NCI-H2196 (cell line): ENCODE results near the gene ZNF230.

Experiments used
- DNase-seq: peaks from one replicate; lab custom pipeline; 2025; ENCODE audit not compliant: unreplicated experiment; lab: John Stamatoyannopoulos, UW

ZNF230 gene

DNA sequence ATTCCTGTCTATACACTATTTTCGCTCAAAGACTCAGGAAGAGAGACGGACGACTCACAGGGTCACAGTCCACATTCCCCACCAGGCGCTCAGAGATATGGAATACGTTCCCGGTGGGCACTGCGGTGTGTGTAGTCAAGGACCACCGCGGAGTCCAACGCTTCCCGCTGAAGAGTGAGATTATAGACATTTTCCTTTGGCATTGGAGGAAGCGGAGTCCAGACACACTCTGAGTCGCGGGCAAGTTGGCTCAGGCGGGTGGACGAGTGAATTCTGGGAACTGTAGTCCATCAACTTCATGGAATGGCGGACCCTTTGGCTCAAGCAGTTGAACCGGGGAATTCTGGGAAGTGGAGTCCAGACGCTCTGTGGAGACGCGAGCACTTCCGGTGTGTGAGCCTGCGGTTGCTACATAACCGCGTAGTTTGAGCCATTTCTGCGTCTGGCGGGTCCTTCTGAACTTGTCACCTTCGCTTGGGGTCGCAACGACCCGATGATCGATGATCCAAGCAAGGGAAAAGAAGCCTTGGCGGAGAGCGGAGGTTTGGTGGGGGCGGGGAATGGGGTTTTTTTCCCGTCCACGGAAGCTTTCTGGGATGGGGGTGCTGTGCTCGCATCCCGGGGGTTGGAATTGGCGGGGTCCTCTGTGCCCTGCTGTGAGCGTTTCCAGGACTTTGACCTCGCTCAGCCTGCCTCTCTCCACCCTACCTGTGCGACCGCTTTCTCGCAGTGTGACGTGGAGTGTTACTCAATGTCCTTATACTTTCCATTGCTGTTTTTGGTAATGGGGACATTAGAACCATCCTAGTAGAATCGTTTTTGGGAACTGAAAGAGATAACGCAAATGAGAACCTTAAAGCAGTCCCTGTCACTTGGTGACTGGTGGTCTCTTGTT is at the start of gene ZNF230:
TSS of gene ZNF230 (plus strand) at position 392 of the 895 bp plus-strand sequence. CDS start 4,122 bp downstream, outside the sequence.
- peak; percentile 94 for DNase-seq

- DNase-seq, result no peak
These were observed 45.9 kb upstream of the ZNF230 start for GRCh38 chr19:43956827-43957226.

- DNase-seq, result no peak
These were observed 44.9 kb upstream of the ZNF230 start for GRCh38 chr19:43957891-43958290.

GRCh38 chr19:43960411-43960810 is 42.3 kb upstream of the ZNF230 start:
- DNase-seq, result no peak

- DNase-seq, result no peak
These were observed 36.6 kb upstream of the ZNF230 start for GRCh38 chr19:43966079-43966694.

- no peak for DNase-seq
These were observed 26.0 kb upstream of the ZNF230 start for GRCh38 chr19:43976732-43977131.

- DNase-seq, result no peak
These were observed 19.2 kb upstream of the ZNF230 start for GRCh38 chr19:43983544-43983911.

GRCh38 chr19:43983912-43984686 is 18.7 kb upstream of the ZNF230 start, which contains the start of gene ZNF155:
Gene ZNF155, plus strand, starts transcription at chr19:43984188. Its CDS starts 4,356 bp downstream, at chr19:43988544.
- DNase-seq, result peak; percentile 96

DNA sequence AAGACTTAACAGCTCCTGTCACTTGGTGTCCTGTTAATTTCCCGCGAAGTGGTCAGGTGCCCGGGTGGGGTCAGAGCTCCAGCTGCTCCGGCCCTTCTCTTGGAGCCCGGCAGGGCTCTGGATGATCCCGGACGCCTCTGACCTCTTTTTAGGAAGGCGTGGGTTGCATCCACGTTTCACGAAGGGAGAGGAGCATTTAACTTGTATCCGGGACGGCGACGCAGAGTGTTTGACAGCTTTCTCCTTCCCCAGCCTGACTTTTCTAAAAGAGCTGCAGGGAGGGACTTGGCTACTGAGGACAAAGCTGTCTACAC is 18.1 kb upstream of the ZNF230 start:
- DNase-seq, result no peak

- DNase-seq, result no peak
These were observed 5.0 kb upstream of the ZNF230 start for GRCh38 chr19:43997631-43998290.

DNA sequence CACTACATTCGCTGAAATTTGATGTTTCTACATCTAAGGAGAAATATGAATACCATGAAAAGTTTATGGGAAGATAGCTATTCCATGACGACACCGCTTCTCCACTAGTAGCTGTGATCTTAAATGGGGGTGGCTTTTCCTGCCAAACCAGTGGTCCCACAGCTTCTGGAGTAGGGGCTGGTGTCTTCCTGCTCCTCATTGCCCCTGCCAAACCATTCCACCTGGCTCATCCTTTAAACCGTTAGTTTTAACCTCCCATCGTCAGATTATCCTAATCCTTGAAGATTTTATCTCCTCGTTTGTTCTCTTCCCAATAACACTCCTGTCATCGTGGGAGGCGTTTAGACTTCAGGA is 568 bp upstream of the ZNF230 start:
- no peak for DNase-seq

GRCh38 chr19:44003461-44004009 is 778 bp downstream of the ZNF230 start:
- no peak for DNase-seq

DNA sequence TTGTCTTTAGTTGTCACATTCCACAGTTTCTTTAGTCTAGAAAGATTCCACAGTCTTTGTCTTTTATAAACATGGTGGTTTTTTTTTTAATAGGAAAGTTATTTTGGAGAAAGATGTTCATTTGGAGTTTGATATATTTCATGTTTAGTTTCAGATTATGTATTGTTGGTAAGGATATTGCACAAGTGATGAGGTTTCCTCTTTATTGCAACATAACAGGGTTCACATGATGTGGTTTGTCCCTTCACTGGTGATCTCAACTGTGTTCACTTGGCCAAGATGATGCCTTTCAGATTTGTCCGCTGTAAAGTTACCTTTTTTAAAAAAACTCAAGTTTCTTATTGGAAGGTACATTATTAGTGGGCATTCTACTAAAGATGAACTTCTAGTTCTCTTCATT is 3.2 kb downstream of the ZNF230 start:
- DNase-seq, result no peak

- no peak for DNase-seq
These were observed 4.7 kb downstream of the ZNF230 start for GRCh38 chr19:44007473-44007872.

- no peak for DNase-seq
These were observed 7.7 kb downstream of the ZNF230 start for GRCh38 chr19:44010468-44010867.

DNA sequence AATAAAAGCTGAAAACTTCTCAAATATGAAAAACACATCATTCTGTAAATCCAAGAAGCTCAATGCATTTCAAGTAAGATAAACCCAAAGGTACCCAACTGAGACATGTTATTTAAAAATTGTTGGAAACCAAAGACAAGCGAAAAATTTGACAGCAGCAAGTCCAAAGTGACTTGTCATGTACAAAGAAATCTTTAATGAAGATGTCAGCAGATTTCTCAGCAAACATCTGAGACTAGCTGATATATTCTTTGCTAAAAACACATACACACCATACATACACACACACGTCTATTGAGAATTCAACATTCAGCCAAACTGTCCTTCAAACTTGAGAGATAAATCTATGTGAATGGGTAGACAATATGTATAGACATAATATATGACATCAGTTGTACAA is 16.7 kb downstream of the ZNF230 start:
- no peak for DNase-seq

DNA sequence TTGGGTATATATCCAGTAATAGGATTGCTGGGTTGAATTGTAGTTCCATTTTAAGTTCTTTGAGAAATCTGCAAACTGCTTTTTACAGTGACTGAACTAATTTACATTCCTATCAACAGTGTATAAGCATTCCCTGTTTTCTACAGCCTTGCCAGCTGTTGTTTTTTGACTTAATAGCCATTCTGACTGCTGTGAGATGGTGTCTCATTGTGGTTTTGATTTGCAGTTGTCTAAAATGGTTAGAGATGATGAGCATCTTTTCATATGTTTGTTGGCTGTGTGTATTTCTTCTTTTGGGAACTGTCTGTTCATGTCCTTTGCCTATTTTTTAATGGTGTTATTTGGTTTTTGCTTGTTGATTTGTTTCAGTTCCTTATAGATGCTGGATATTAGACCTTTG is 18.5 kb downstream of the ZNF230 start:
- DNase-seq, result no peak

DNA sequence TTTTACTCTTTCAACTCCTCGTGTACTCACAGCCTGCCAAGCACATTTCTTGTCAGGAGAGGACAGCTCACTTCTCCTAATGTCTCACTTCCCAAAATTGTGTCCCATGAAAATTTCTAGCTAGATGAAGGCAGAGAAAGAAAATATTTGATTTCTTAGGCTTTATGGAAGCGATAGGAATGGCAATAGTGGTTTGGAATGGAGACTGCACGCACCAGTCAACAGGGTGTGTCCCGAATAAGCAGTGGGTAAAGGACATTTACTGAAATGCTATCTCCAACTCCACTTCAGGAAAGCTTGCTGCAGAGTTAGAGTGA is 22.1 kb downstream of the ZNF230 start:
- DNase-seq, result no peak

DNA sequence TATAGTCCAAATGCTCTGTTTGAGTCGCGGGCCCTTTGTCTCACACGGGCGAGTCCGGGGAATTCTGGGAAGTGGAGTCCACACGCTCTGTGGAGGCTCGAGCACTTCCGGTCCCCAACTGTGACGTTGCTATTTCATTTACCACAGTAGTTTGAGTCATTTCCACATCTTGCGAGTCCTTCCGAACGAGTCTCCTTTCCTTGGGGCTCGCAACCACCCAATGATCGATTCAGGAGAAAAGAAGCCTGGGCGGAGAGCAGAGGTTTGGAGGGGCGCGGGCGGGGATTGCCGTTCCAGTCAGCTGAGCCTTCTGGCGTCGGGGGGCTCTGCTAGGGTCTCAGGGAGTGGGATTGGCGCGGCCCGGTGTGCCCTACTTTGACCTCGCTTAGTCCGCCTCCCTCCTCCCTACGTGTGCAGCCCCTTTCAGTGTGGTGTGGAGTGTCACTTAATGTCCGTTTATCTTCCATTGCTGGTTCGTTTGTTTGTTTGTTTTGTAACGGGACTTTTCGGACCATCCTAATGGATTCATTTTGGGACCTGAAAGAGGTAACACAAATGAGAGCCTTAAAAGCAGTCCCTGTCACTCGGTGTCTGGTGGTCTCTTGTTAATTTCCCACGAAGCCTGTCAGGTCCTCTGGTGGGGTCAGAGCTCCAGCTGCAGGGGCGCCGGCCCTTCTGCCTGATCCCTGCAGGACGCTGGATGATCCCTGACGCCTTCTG is 22.6 kb downstream of the ZNF230 start, which contains the start of gene ZNF222:
TSS of gene ZNF222 (plus strand) at position 163 of the 720 bp plus-strand sequence. CDS start at position 221, 58 bp downstream.
- peak; percentile 74 for DNase-seq

DNA sequence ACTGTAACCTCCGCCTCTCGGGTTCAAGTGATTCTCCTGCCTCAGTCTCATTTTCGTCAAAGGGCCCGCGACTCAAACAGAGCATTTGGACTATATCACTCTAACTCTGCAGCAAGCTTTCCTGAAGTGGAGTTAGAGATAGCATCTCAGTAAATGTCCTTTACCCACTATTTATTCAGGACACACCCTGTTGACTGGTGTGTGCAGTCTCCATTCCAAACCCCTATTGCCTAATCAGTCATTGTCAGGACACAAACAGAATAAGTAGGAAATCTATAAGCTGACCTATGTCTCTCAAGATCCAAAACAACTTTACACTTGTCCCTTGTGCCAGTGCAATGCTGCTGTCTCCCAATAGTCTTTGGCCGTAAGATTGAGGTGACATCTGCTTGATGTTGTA is 23.9 kb downstream of the ZNF230 start:
- no peak for DNase-seq
